Right cardiac atrium (tissue), 5 donors: ENCODE data around the gene ZCCHC24. TPM values are rescaled to one million over a fixed set of nuclear protein-coding genes. Genes with fewer than 3 reads are reported as not detected.

Source experiments
- ATAC-seq, 2 donors: fragments of 200-7000 bp; cut with Tn5 transposase; one replicate each; pipeline versions ENCODE4 v1.8.0 to v1.9.1; 2020; ENCODE audit warnings: moderate library complexity in 2 of 2, mild to moderate bottlenecking in 1 of 2
- DNase-seq, 3 donors: peaks; one replicate each; pipeline ENCODE4 v3.0.0-alpha.2; 2020
- H3K27ac ChIP-seq: one replicate; pipeline ENCODE4 v1.5.1; 2013; ENCODE audit warnings: mild to moderate bottlenecking, low read length, control low read depth, moderate library complexity
- H3K27me3 ChIP-seq: one replicate; pipeline ENCODE4 v1.6.1; 2013; ENCODE audit not compliant: control insufficient read depth, insufficient read depth
- H3K4me1 ChIP-seq: one replicate; pipeline ENCODE4 v1.6.1; 2013; ENCODE audit warnings: low read length; ENCODE audit not compliant: control insufficient read depth, insufficient read depth
- H3K4me3 ChIP-seq: one replicate; pipeline ENCODE4 v1.5.1; 2013; ENCODE audit warnings: low read length, control low read depth
- H3K9me3 ChIP-seq: one replicate; pipeline ENCODE4 v1.6.1; 2013; ENCODE audit warnings: low read length; ENCODE audit not compliant: control insufficient read depth
- WGBS: extraction: QIAGEN DNeasy Blood & Tissue Kit; methylation state at CpG from one replicate; pipeline ENCODE4 v1.1.7; 2013; 5-methylcytosine and 5-hydroxymethylcytosine counted together
- intact Hi-C, 4 donors: fragments of 100-400 bp; cut with DNase I; formaldehyde crosslinking; loops; one replicate each; pipeline versions ENCODE4 v1.11.0 to v1.14.0; 2022 to 2023
- long read RNA-seq, 4 donors: library from polyadenylated mRNA; unstranded; transcript quantifications; one replicate each; pipeline ENCODE4 v2.0.0, GENCODE V29; 2020 to 2021
- polyA plus RNA-seq: library from polyadenylated mRNA; stranded (reverse); fragments of 200-250 nt; gene quantifications from one replicate; pipeline ENCODE4 v1.2.3, GENCODE V29; 2013
- total RNA-seq, 4 donors: library from RNA; stranded (reverse); fragmentation: NEBNext Ultra II Directional; extraction: Animal tissue kit (Norgen Biotek cat#: 25700); gene quantifications; one replicate each; pipeline ENCODE4 v1.2.1, GENCODE V29; 2021
- donor health status: healthy with polysubstance abuse.
- donor health status: DM: no; HTN: yes; CAD: no.
- donor health status: DM: no; HTN: no; CAD: no.
- donor health status: DM: no; HTN: yes; CAD: no; lungs with severe emphysema.
- donor health status: DM: yes; HTN: yes; CAD: no.

Gene ZCCHC24
- total RNA-seq = 10 to 100 TPM; 60.4 to 75.3 (median 63.8) TPM
- 31.3 TPM for polyA plus RNA-seq
- long read RNA-seq, donor 1, full-length matches to known transcripts = 55 of 178 reads
- long read RNA-seq, donor 1, partial matches to known transcripts = 4 of 178 reads
- long read RNA-seq, donor 1, other reads (novel, unspliced or antisense) = 119 of 178 reads
- long read RNA-seq, donor 2, full-length matches to known transcripts = 21 of 65 reads
- long read RNA-seq, donor 2, partial matches to known transcripts = 0 of 65 reads
- long read RNA-seq, donor 2, other reads (novel, unspliced or antisense) = 44 of 65 reads
- long read RNA-seq, donor 3, full-length matches to known transcripts = 14 of 133 reads
- long read RNA-seq, donor 3, partial matches to known transcripts = 4 of 133 reads
- long read RNA-seq, donor 3, other reads (novel, unspliced or antisense) = 115 of 133 reads
- long read RNA-seq, donor 4, full-length matches to known transcripts = 17 of 80 reads
- long read RNA-seq, donor 4, partial matches to known transcripts = 1 of 80 reads
- long read RNA-seq, donor 4, other reads (novel, unspliced or antisense) = 62 of 80 reads

- peak; percentile 99 to 100 (median 99) for DNase-seq
- H3K27me3 ChIP-seq = no peaks in the 10 kb centered on the region
- intact Hi-C loops = loop anchor here in 1 of 4 donors (10.0 kb wide), 1 partner anchor 51 kb away; no protein-coding TSS in a partner anchor
- peak within 1 kb of the TSS; percentile 95 for H3K4me3 ChIP-seq
- peak; percentile 96 for ATAC-seq
- peaks cover 18% of the 10 kb centered on the region for H3K4me1 ChIP-seq
- under 1% methylated on average over 95 of the region's 95 CpGs for WGBS
- H3K27ac ChIP-seq = peak within 1 kb of the TSS; percentile 96
- H3K9me3 ChIP-seq = no peaks in the 10 kb centered on the region
These were observed at the start of gene ZCCHC24 for GRCh38 chr10:79445161-79445976. Gene ZCCHC24 (minus strand): TSS chr10:79445624. CDS start chr10:79445440, 184 bp downstream.

DNA sequence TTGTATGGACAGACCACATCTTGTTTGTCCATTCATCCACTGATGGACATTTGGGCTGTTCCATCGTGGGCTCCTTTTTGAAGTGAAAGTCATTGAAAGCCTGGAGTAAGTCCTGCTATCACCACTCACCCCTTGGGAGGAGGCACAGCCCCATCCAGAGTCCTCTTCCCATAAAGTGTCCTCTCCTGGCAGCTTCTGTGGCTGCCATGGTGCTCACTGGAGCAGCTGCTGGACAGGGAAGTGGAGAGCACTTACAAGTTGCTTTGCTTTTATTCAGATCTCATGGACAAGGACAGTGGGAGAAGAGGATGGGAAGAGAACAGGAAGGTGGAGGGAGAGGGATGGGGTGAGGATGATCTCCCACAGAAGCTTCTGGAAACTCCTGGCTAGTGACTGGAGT, 48.4 kb upstream of the ZCCHC24 start:
- Histone ChIP-seq H3K27me3 (no peaks in the 10 kb centered on the region), H3K27ac (no peak overlapping the region), H3K9me3 (no peaks in the 10 kb centered on the region), H3K4me3 (no peak overlapping the region), H3K4me1 (peaks cover 6% of the 10 kb centered on the region)
- ATAC-seq = no peak
- intact Hi-C loops = no loop called here
- no peak for DNase-seq
- WGBS = 93% methylated on average over 1 of the region's 1 CpG

- intact Hi-C loops = no loop called here
- 68% methylated on average over 3 of the region's 3 CpGs for WGBS
- no peaks in the 10 kb centered on the region for H3K9me3 ChIP-seq
- H3K4me1 ChIP-seq = peaks cover 6% of the 10 kb centered on the region
- ATAC-seq (no peak), DNase-seq (no peak)
- no peaks in the 10 kb centered on the region for H3K27me3 ChIP-seq
- no peak overlapping the region for H3K27ac ChIP-seq
- no peak overlapping the region for H3K4me3 ChIP-seq
These were observed 47.4 kb upstream of the ZCCHC24 start for GRCh38 chr10:79492839-79493238.

GRCh38 chr10:79492256-79492655, 46.8 kb upstream of the ZCCHC24 start:
- intact Hi-C loops = no loop called here
- H3K27me3 ChIP-seq = no peaks in the 10 kb centered on the region
- peaks cover 6% of the 10 kb centered on the region for H3K4me1 ChIP-seq
- no peaks in the 10 kb centered on the region for H3K9me3 ChIP-seq
- no peak overlapping the region for H3K4me3 ChIP-seq
- 94% methylated on average over 6 of the region's 6 CpGs for WGBS
- ATAC-seq = no peak
- no peak for DNase-seq
- no peak overlapping the region for H3K27ac ChIP-seq

GRCh38 chr10:79491143-79491835, 45.9 kb upstream of the ZCCHC24 start:
- intact Hi-C loops = no loop called here
- no peak overlapping the region for H3K27ac ChIP-seq
- 82% methylated on average over 6 of the region's 6 CpGs for WGBS
- no peaks in the 10 kb centered on the region for H3K9me3 ChIP-seq
- ATAC-seq (no peak), DNase-seq (no peak)
- H3K4me3 ChIP-seq = no peak overlapping the region
- H3K4me1 ChIP-seq = peaks cover 6% of the 10 kb centered on the region
- H3K27me3 ChIP-seq = no peaks in the 10 kb centered on the region

DNA sequence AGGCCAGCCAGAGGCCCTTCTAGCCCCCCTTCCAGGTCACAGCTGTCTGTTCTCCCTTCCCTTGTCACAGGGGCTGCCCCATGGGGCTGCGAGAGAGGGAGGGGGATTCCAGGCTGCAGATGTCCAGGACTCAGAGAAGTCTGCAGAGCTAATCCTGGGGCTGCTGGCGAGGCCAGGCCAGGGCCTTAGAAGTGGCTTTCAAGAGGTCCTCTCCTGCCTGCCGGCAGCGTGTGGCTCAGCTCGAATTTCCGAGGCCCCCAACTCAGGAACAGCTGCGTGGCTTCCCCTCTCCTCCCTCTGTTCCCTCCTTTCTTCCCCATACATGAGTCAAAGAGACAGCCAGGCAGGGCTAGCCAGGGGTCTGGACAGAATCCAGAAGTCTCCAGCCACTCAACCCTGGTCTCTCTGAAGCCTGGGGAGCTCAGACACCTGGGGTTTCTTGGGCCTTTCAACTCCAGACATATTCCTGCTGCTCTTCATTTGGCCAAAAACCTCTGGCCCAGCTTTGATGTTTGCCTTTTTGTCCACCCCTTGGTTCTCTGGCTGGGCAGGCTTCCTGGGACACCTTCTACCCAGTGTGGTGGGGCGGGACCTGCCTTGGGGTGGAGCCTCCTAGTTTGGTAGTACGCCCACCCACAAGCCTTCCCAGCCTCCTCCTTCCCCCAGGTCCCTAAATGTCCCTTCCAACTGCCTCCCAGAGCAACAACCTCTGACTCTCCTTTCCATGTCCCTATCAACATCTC, 45.1 kb upstream of the ZCCHC24 start:
- H3K27ac ChIP-seq = peak overlapping the region; percentile 0
- DNase-seq = peak; percentile 44 to 70 (median 68)
- peak in 1 of 2 donors; percentile 33 for ATAC-seq

DNA sequence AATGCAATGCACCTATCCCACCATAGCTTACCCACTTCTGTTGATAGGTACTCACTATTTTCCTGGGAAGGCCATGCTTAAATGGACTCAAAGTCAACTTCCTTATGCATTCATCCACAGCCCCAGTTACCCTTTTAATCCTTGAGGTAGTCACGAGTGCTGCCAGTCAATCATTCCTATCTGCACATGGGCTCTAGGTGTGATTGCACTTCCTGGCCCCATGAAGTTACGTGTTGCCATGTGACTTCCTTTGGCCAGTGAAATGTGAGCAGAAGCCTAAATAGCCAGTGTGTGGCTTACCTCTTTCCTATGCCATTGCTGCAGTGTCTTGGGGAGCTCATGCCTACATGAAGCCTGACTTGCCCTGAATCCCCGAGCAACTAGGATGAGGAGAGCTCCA, 43.4 kb upstream of the ZCCHC24 start:
- H3K4me1 ChIP-seq = peaks cover 6% of the 10 kb centered on the region
- ATAC-seq = no peak
- intact Hi-C loops = loop anchor here in 2 of 4 donors (5.0 kb wide), 2 partner anchors 112 to 117 kb away; no protein-coding TSS in a partner anchor
- no peak overlapping the region for H3K27ac ChIP-seq
- H3K27me3 ChIP-seq = no peaks in the 10 kb centered on the region
- no peaks in the 10 kb centered on the region for H3K9me3 ChIP-seq
- H3K4me3 ChIP-seq = no peak overlapping the region
- 76% methylated on average over 3 of the region's 3 CpGs for WGBS
- DNase-seq = no peak

More for the DNA sequence above, 45.1 kb upstream of the ZCCHC24 start:
- WGBS = 68% methylated on average over 9 of the region's 9 CpGs
- H3K4me3 ChIP-seq = no peak overlapping the region
- H3K4me1 ChIP-seq = peaks cover 6% of the 10 kb centered on the region
- no peaks in the 10 kb centered on the region for H3K27me3 ChIP-seq
- intact Hi-C loops = no loop called here
- no peaks in the 10 kb centered on the region for H3K9me3 ChIP-seq

DNA sequence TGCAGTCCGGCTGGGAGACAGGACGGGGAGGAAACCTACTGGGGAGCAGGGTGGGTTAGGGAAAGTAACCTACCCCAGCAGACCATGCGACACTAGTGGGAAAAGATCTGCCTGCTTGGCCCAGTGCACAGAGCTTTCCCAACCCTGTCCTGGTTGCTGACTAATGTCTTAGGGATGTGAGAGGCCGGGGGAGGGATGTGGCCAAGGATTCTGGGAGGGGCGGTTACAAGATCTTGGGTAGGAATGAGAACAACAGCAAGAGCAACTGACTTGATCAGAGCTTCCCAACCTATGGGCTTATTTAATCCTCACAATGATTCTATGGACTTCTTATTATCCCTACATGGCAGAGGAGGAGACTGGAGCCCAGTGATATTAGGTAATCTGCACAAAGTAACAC, 42.9 kb upstream of the ZCCHC24 start:
- ATAC-seq = peak; percentile 80 to 87
- WGBS = 64% methylated on average over 5 of the region's 5 CpGs
- Histone ChIP-seq H3K27ac (peak overlapping the region; percentile 49), H3K27me3 (no peaks in the 10 kb centered on the region), H3K4me3 (no peak overlapping the region), H3K4me1 (peaks cover 6% of the 10 kb centered on the region), H3K9me3 (no peaks in the 10 kb centered on the region)
- intact Hi-C loops = loop anchor here in 2 of 4 donors (5.0 kb wide), 2 partner anchors 111 to 116 kb away; no protein-coding TSS in a partner anchor
- peak; percentile 82 to 90 (median 83) for DNase-seq

- intact Hi-C loops = loop anchor here in 3 of 4 donors (2.0 to 5.0 kb wide), 3 partner anchors 110 to 115 kb away; no protein-coding TSS in a partner anchor
- no peaks in the 10 kb centered on the region for H3K27me3 ChIP-seq
- no peak overlapping the region for H3K4me3 ChIP-seq
- WGBS = 57% methylated on average over 10 of the region's 10 CpGs
- peaks cover 6% of the 10 kb centered on the region for H3K4me1 ChIP-seq
- DNase-seq = peak; percentile 60 to 80 (median 74)
- ATAC-seq = peak; percentile 50 to 78
- peak overlapping the region; percentile 49 for H3K27ac ChIP-seq
- H3K9me3 ChIP-seq = no peaks in the 10 kb centered on the region
These were observed 42.1 kb upstream of the ZCCHC24 start for GRCh38 chr10:79487296-79488194.
